IMR-90 (cell line): ENCODE measurements around the gene PDCL2. TPM values are rescaled to one million over a fixed set of nuclear protein-coding genes. Genes with fewer than 3 reads are reported as not detected.

ENCODE experiments used
- ATAC-seq: fragments of 200-7000 bp; cut with Tn5 transposase; 2 replicates; pipeline ENCODE4 v1.9.1; 2020; ENCODE audit warnings: low read depth, mild to moderate bottlenecking, moderate library complexity
- BruUV-seq: library from RNA; stranded (reverse); fragments of 400-500 nt; replicated peaks from 2 replicates; lab custom pipeline; 2021; lab: Mats Ljungman, UMichigan
- CTCF ChIA-PET: fragments of 300-600 bp; formaldehyde crosslinking; extraction: SDS; loops from one replicate; lab custom pipeline; 2021; ENCODE audit warnings: antibody characterized with exemption; lab: Yijun Ruan, JAX
- POLR2A ChIA-PET: fragments of 300-600 bp; sonication (Branson Sonifier 250); formaldehyde crosslinking; loops from one replicate; lab custom pipeline; 2022; ENCODE audit warnings: antibody characterized with exemption; ENCODE audit not compliant: unreplicated experiment; lab: Charles Lee
- DNase-seq: peaks from one replicate; pipeline ENCODE4 v3.0.0; 2013
- H2AFZ ChIP-seq: replicated peaks from 2 replicates; pipeline ENCODE3; 2013; ENCODE audit warnings: low read length, mild to moderate bottlenecking; ENCODE audit not compliant: poor library complexity
- H2AK5ac ChIP-seq: 2 replicates; pipeline ENCODE4 v1.6.1; 2013; ENCODE audit warnings: low read depth, low read length, inconsistent platforms
- H2AK9ac ChIP-seq: replicated peaks from 2 replicates; pipeline ENCODE3; 2013; ENCODE audit warnings: mild to moderate bottlenecking, low read depth, low read length, moderate library complexity; ENCODE audit not compliant: poor library complexity
- H2BK120ac ChIP-seq: 2 replicates; pipeline ENCODE4 v1.6.1; 2013; ENCODE audit warnings: low read depth, low read length, inconsistent platforms
- H2BK15ac ChIP-seq: 3 replicates; pipeline ENCODE4 v1.6.1; 2013; ENCODE audit warnings: low read depth, low read length, inconsistent platforms
- H2BK20ac ChIP-seq: 2 replicates; pipeline ENCODE4 v1.6.1; 2013; ENCODE audit warnings: low read depth, mild to moderate bottlenecking, inconsistent platforms, low read length, moderate library complexity
- H2BK5ac ChIP-seq: 2 replicates; pipeline ENCODE4 v1.6.1; 2013; ENCODE audit warnings: mild to moderate bottlenecking, low read depth, low read length, inconsistent platforms; ENCODE audit not compliant: poor library complexity, severe bottlenecking
- H3K14ac ChIP-seq: replicated peaks from 2 replicates; pipeline ENCODE4 v1.6.1; 2013; ENCODE audit warnings: low read depth, low read length, inconsistent platforms
- H3K18ac ChIP-seq: 2 replicates; pipeline ENCODE4 v1.6.1; 2013; ENCODE audit warnings: low read depth, low read length, control low read depth
- H3K23ac ChIP-seq: 2 replicates; pipeline ENCODE4 v1.6.1; 2013; ENCODE audit warnings: low read depth, low read length, inconsistent platforms
- H3K27ac ChIP-seq: 2 replicates; pipeline ENCODE4 v1.5.1; 2013; ENCODE audit warnings: mild to moderate bottlenecking, control low read depth, low read length; ENCODE audit not compliant: insufficient read depth
- H3K27me3 ChIP-seq: 2 replicates; pipeline ENCODE4 v1.6.1; 2013; ENCODE audit warnings: low read length; ENCODE audit not compliant: control insufficient read depth, insufficient read depth
- H3K36me3 ChIP-seq: 2 replicates; pipeline ENCODE4 v1.6.1; 2013; ENCODE audit warnings: low read length, mixed read lengths; ENCODE audit not compliant: control insufficient read depth, insufficient read depth
- H3K4ac ChIP-seq: 2 replicates; pipeline ENCODE4 v1.6.1; 2013; ENCODE audit warnings: low read depth, low read length, inconsistent platforms
- H3K4me1 ChIP-seq: 2 replicates; pipeline ENCODE4 v1.6.1; 2013; ENCODE audit warnings: low read length, mixed read lengths; ENCODE audit not compliant: control insufficient read depth, insufficient read depth
- H3K4me2 ChIP-seq: 2 replicates; pipeline ENCODE4 v1.6.1; 2013; ENCODE audit warnings: low read depth, mild to moderate bottlenecking, control low read depth, low read length, moderate library complexity
- H3K4me3 ChIP-seq: 2 replicates; pipeline ENCODE4 v1.5.1; 2013; ENCODE audit warnings: low read depth, mild to moderate bottlenecking, control low read depth, low read length, moderate library complexity; ENCODE audit not compliant: insufficient read depth
- H3K56ac ChIP-seq: 2 replicates; pipeline ENCODE4 v1.6.1; 2013; ENCODE audit warnings: low read length, inconsistent platforms; ENCODE audit not compliant: insufficient read depth; ENCODE audit errors: extremely low read depth
- H3K79me1 ChIP-seq, 2 experiments: 2 replicates each; pipeline ENCODE4 v1.6.1; 2013; ENCODE audit warnings: low read length in 2 of 2, inconsistent platforms in 1 of 2, low read depth in 1 of 2
- H3K9ac ChIP-seq: 2 replicates; pipeline ENCODE4 v1.6.1; 2013; ENCODE audit warnings: low read depth, low read length, control low read depth
- H3K9me1 ChIP-seq: 2 replicates; pipeline ENCODE4 v1.6.1; 2013; ENCODE audit warnings: low read length, inconsistent platforms; ENCODE audit not compliant: insufficient read depth
- H3K9me3 ChIP-seq: 2 replicates; pipeline ENCODE4 v1.6.1; 2013; ENCODE audit warnings: low read length; ENCODE audit not compliant: control insufficient read depth, insufficient read depth
- H4K20me1 ChIP-seq: 2 replicates; pipeline ENCODE4 v1.6.1; 2013; ENCODE audit warnings: low read length, inconsistent platforms; ENCODE audit not compliant: insufficient read depth
- H4K5ac ChIP-seq: 2 replicates; pipeline ENCODE4 v1.6.1; 2013; ENCODE audit warnings: mild to moderate bottlenecking, low read depth, low read length, control low read depth
- H4K8ac ChIP-seq, 2 experiments: 2 replicates each; pipeline ENCODE4 v1.6.1; 2013; ENCODE audit warnings: low read depth in 2 of 2, low read length in 2 of 2, control low read depth in 1 of 2, inconsistent platforms in 1 of 2
- H4K91ac ChIP-seq: 2 replicates; pipeline ENCODE4 v1.6.1; 2013; ENCODE audit warnings: low read depth, low read length, inconsistent platforms; ENCODE audit not compliant: insufficient read depth
- BHLHE40 ChIP-seq: fragments of 150-350 bp; IDR thresholded peaks from 2 replicates; pipeline ENCODE4 v1.6.1; 2016; ENCODE audit warnings: mild to moderate bottlenecking, low read depth, low read length
- CEBPB ChIP-seq: IDR thresholded peaks from 2 replicates; pipeline ENCODE4 v1.6.1; 2012; ENCODE audit warnings: low read depth, low read length, improper control_type of control experiment
- CHD1 ChIP-seq: IDR thresholded peaks from 2 replicates; pipeline ENCODE4 v1.6.1; 2012; ENCODE audit warnings: low read depth, low read length, improper control_type of control experiment
- CTCF ChIP-seq: conservative IDR thresholded peaks from 2 replicates; pipeline ENCODE4 v1.5.1; 2012; ENCODE audit warnings: mild to moderate bottlenecking, low read depth, low read length, improper control_type of control experiment
- ELK1 ChIP-seq: fragments of 150-350 bp; IDR thresholded peaks from 2 replicates; pipeline ENCODE4 v1.6.1; 2016; ENCODE audit warnings: low read depth, mild to moderate bottlenecking, low read length, moderate library complexity, borderline replicate concordance
- FOS ChIP-seq: fragments of 150-350 bp; IDR thresholded peaks from 2 replicates; pipeline ENCODE4 v1.6.1; 2016; ENCODE audit warnings: low read depth, low read length
- MAFK ChIP-seq: IDR thresholded peaks from 2 replicates; pipeline ENCODE4 v1.6.1; 2012; ENCODE audit warnings: low read depth, low read length, improper control_type of control experiment
- MAZ ChIP-seq: IDR thresholded peaks from 2 replicates; pipeline ENCODE4 v1.6.1; 2012; ENCODE audit warnings: low read depth, mild to moderate bottlenecking, low read length, improper control_type of control experiment, moderate library complexity, borderline replicate concordance
- MXI1 ChIP-seq: IDR thresholded peaks from 2 replicates; pipeline ENCODE4 v1.6.1; 2012; ENCODE audit warnings: low read depth, mild to moderate bottlenecking, low read length, moderate library complexity, borderline replicate concordance
- NFE2L2 ChIP-seq: fragments of 150-350 bp; IDR thresholded peaks from 2 replicates; pipeline ENCODE4 v1.6.1; 2016; ENCODE audit warnings: low read depth, mild to moderate bottlenecking, low read length
- POLR2A ChIP-seq: IDR thresholded peaks from 2 replicates; pipeline ENCODE4 v1.6.1; 2012; ENCODE audit warnings: mild to moderate bottlenecking, low read depth, low read length
- RAD21 ChIP-seq: IDR thresholded peaks from 2 replicates; pipeline ENCODE4 v1.6.1; 2012; ENCODE audit warnings: low read length, improper control_type of control experiment
- RCOR1 ChIP-seq: IDR thresholded peaks from 2 replicates; pipeline ENCODE4 v1.6.1; 2012; ENCODE audit warnings: mild to moderate bottlenecking, low read length, improper control_type of control experiment; ENCODE audit not compliant: insufficient replicate concordance
- RFX5 ChIP-seq: IDR thresholded peaks from 2 replicates; pipeline ENCODE4 v1.8.0; 2012; ENCODE audit warnings: low read depth, mild to moderate bottlenecking, low read length, moderate library complexity
- SMC3 ChIP-seq: fragments of 150-350 bp; IDR thresholded peaks from 2 replicates; pipeline ENCODE4 v1.6.1; 2016; ENCODE audit warnings: low read depth, mild to moderate bottlenecking, antibody characterized with exemption, low read length, moderate library complexity
- USF2 ChIP-seq: fragments of 150-350 bp; IDR thresholded peaks from 2 replicates; pipeline ENCODE4 v1.6.1; 2017; ENCODE audit warnings: mild to moderate bottlenecking, antibody characterized with exemption, low read length, low read depth
- WGBS, 2 experiments: methylation state at CpG; one replicate each; pipeline versions ENCODE4 v1.1.5 to v1.1.7; 2013; ENCODE audit warnings: missing lambda C conversion rate in 2 of 2; ENCODE audit not compliant: insufficient read length in 1 of 2; ENCODE audit errors: extremely low coverage in 2 of 2; 5-methylcytosine and 5-hydroxymethylcytosine counted together
- dilution Hi-C: fragments of 300-500 bp; cut with HindIII; formaldehyde crosslinking; loops from one replicate; pipeline ENCODE4 v1.14.3; 2018; ENCODE audit warnings: low sequenced_read_pairs; ENCODE audit not compliant: unreplicated experiment
- in situ Hi-C: fragments of 300-500 bp; cut with MboI; formaldehyde crosslinking; loops from 3 replicates; pipeline ENCODE4 v1.14.3; 2019; ENCODE audit warnings: low sequenced_read_pairs, inconsistent platforms, mixed read lengths
- intact Hi-C: fragments of 100-400 bp; cut with micrococcal nuclease; formaldehyde crosslinking; loops from 2 replicates; pipeline ENCODE4 v1.10.0; 2022
- polyA plus RNA-seq, 3 experiments: library from polyadenylated mRNA; depleted of rRNA; stranded (reverse); fragments of >200 nt; gene quantifications; 2 replicates each; pipeline ENCODE4 v1.2.3, GENCODE V29; 2012; ENCODE audit warnings: low replicate concordance in 1 of 3
- total RNA-seq: library from RNA; depleted of rRNA; stranded (reverse); fragments of >200 nt; gene quantifications from 2 replicates; pipeline ENCODE4 v1.2.3, GENCODE V29; 2012

The PDCL2 gene
- total and polyA plus RNA-seq, 2 of the 4 experiments (the other 2 are of a cell fraction), result not detected

GRCh38 chr4:55625835-55626234 lies 33.8 kb upstream of the PDCL2 start:
- Histone ChIP-seq H2BK5ac (no peak overlapping the region), H4K5ac (no peak overlapping the region), H3K9me1 (no peaks in the 10 kb centered on the region), H3K4me3 (no peak overlapping the region), H3K27ac (no peak overlapping the region), H2BK120ac (no peak overlapping the region), H4K8ac (no peak overlapping the region), H3K18ac (no peak overlapping the region), H3K56ac (no peak overlapping the region), H2BK15ac (no peak overlapping the region), H3K79me1 (no peaks in the 10 kb centered on the region), H3K4me2 (no peak overlapping the region), H4K91ac (no peak overlapping the region), H3K9me3 (no peaks in the 10 kb centered on the region), H3K4ac (no peak overlapping the region), H4K20me1 (no peaks in the 10 kb centered on the region), H3K4me1 (no peaks in the 10 kb centered on the region), H2AK5ac (no peak overlapping the region), H3K14ac (no peak overlapping the region), H2AK9ac (no peak overlapping the region), H3K9ac (no peak overlapping the region), H3K36me3 (no peaks in the 10 kb centered on the region), H2BK20ac (no peak overlapping the region), H2AFZ (no peak overlapping the region), H3K27me3 (no peaks in the 10 kb centered on the region), H3K23ac (no peak overlapping the region)
- ChIA-PET CTCF (no interaction called here), POLR2A (no interaction called here)
- no peak for ATAC-seq
- no peak for TF ChIP-seq RCOR1
- TF ChIP-seq CHD1, result no peak
- no peak for TF ChIP-seq POLR2A
- TF ChIP-seq RAD21, result no peak
- no peak for TF ChIP-seq MXI1
- TF ChIP-seq USF2, result no peak
- TF ChIP-seq MAZ, result no peak
- TF ChIP-seq CEBPB, result no peak
- no peak for TF ChIP-seq MAFK
- no peak for TF ChIP-seq RFX5
- no peak for TF ChIP-seq NFE2L2
- TF ChIP-seq ELK1, result no peak
- TF ChIP-seq SMC3, result no peak
- no peak for TF ChIP-seq CTCF
- TF ChIP-seq BHLHE40, result no peak
- TF ChIP-seq FOS, result no peak
- DNase-seq, result no peak
- no CpG with 5 or more reads among the region's 2 CpGs for WGBS, 2 experiments
- dilution Hi-C loops (no loop called here), in situ Hi-C loops (no loop called here), intact Hi-C loops (no loop called here)
- no TSS peak for BruUV-seq
